HepG2 (cell line): ENCODE measurements around the gene ALDH16A1. TPM values are rescaled to one million over a fixed set of nuclear protein-coding genes. Genes with fewer than 3 reads are reported as not detected.
A peak's percentile ranks its signal among the peaks of the same experiment; 100 is the strongest.

Experiments
- BORCS8-MEF2B ChIP-seq: sonication (generic); formaldehyde crosslinking; IDR thresholded peaks from 2 replicates; pipeline ENCODE4 v1.8.0; 2022; ENCODE audit warnings: mild to moderate bottlenecking, missing genetic modification reagents
- CTCF ChIP-seq: sonication (generic); formaldehyde crosslinking; IDR thresholded peaks from 2 replicates; pipeline ENCODE4 v1.5.0; 2020; ENCODE audit warnings: mild to moderate bottlenecking, missing genetic modification reagents, moderate library complexity
- EHMT2 ChIP-seq: fragments of 200-600 bp; sonication (generic); IDR thresholded peaks from 2 replicates; pipeline ENCODE4 v1.7.0; 2017; ENCODE audit warnings: antibody characterized with exemption, low read depth, low read length, borderline replicate concordance
- GLI4 ChIP-seq: sonication (generic); formaldehyde crosslinking; IDR thresholded peaks from 2 replicates; pipeline ENCODE4 v1.5.1; 2020; ENCODE audit warnings: missing genetic modification reagents, mild to moderate bottlenecking, moderate library complexity, borderline replicate concordance
- MAZ ChIP-seq, 2 experiments: sonication (generic) in 1 of 2; formaldehyde crosslinking in 1 of 2; IDR thresholded peaks; 2 replicates each; pipeline versions ENCODE4 v1.5.0 to v1.6.1; 2012 to 2020; ENCODE audit warnings: low read depth in 2 of 2, mild to moderate bottlenecking in 2 of 2, borderline replicate concordance in 1 of 2, improper control_type of control experiment in 1 of 2, low read length in 1 of 2, missing genetic modification reagents in 1 of 2, moderate library complexity in 1 of 2
- MXI1 ChIP-seq: IDR thresholded peaks from 3 replicates; pipeline ENCODE4 v1.6.1; 2012; ENCODE audit warnings: low read depth, low read length, inconsistent platforms, borderline replicate concordance
- ONECUT2 ChIP-seq: sonication (generic); formaldehyde crosslinking; IDR thresholded peaks from 2 replicates; pipeline ENCODE4 v1.4.0; 2020; ENCODE audit warnings: missing genetic modification reagents
- PAWR ChIP-seq: sonication (generic); formaldehyde crosslinking; IDR thresholded peaks from 2 replicates; pipeline ENCODE4 v1.4.0; 2020; ENCODE audit warnings: missing genetic modification reagents, mild to moderate bottlenecking, borderline replicate concordance
- POGK ChIP-seq: sonication (generic); formaldehyde crosslinking; conservative IDR thresholded peaks from 2 replicates; pipeline ENCODE4 v1.8.0; 2022; ENCODE audit warnings: mild to moderate bottlenecking, moderate library complexity, missing genetic modification reagents
- PRDM4 ChIP-seq: sonication (generic); formaldehyde crosslinking; IDR thresholded peaks from 2 replicates; pipeline ENCODE4 v1.9.0; 2021; ENCODE audit warnings: missing genetic modification reagents, borderline replicate concordance
- THAP8 ChIP-seq: sonication (generic); formaldehyde crosslinking; IDR thresholded peaks from 2 replicates; pipeline ENCODE4 v1.5.1; 2020; ENCODE audit warnings: missing genetic modification reagents, mild to moderate bottlenecking, borderline replicate concordance
- YY1 ChIP-seq: IDR thresholded peaks from 2 replicates; pipeline ENCODE4 v1.6.1; 2011; ENCODE audit warnings: low read length, low read depth, moderate library complexity, mild to moderate bottlenecking; ENCODE audit not compliant: insufficient read depth, insufficient replicate concordance
- ZBTB33 ChIP-seq: sonication (generic); formaldehyde crosslinking; IDR thresholded peaks from 2 replicates; pipeline ENCODE4 v1.4.0; 2020; ENCODE audit warnings: missing genetic modification reagents
- ZNF10 ChIP-seq: sonication (generic); formaldehyde crosslinking; IDR thresholded peaks from 2 replicates; pipeline ENCODE4 v1.4.0; 2020; ENCODE audit warnings: mild to moderate bottlenecking, low read depth, missing genetic modification reagents, borderline replicate concordance
- ZNF607 ChIP-seq: sonication (generic); formaldehyde crosslinking; IDR thresholded peaks from 2 replicates; pipeline ENCODE4 v1.5.1; 2020; ENCODE audit warnings: missing genetic modification reagents, mild to moderate bottlenecking, borderline replicate concordance
- ZNF720 ChIP-seq: sonication (generic); formaldehyde crosslinking; IDR thresholded peaks from 2 replicates; pipeline ENCODE4 v1.4.0; 2020; ENCODE audit warnings: missing genetic modification reagents
- ZNF772 ChIP-seq: sonication (generic); formaldehyde crosslinking; IDR thresholded peaks from 2 replicates; pipeline ENCODE4 v1.5.0; 2020; ENCODE audit warnings: mild to moderate bottlenecking, missing genetic modification reagents
- ZNF816 ChIP-seq: sonication (generic); formaldehyde crosslinking; IDR thresholded peaks from 2 replicates; pipeline ENCODE4 v1.8.0; 2022; ENCODE audit warnings: missing genetic modification reagents, mild to moderate bottlenecking, borderline replicate concordance
- polyA plus RNA-seq, 8 experiments: library from polyadenylated mRNA; depleted of rRNA in 3 of 8; stranded (reverse) in 7 of 8; unstranded in 1 of 8; fragments of >200 nt; fragmentation: Illumina TruSeq in 4 of 8; extraction: Trizol in 4 of 8; gene quantifications; 2 replicates each; pipeline versions ENCODE4 v1.2.1 to v1.2.3, GENCODE V29; 2011 to 2016; ENCODE audit warnings: low read depth in 4 of 8, missing spikeins in 1 of 8, mixed read lengths in 1 of 8; ENCODE audit not compliant: insufficient read depth in 1 of 8
- total RNA-seq, 5 experiments: library from RNA; depleted of rRNA; stranded (reverse); fragments of >200 nt; fragmentation: Illumina TruSeq; extraction: Trizol; gene quantifications; 2 replicates each; pipeline ENCODE4 v1.2.3, GENCODE V29; 2016; ENCODE audit warnings: low read depth in 1 of 5

Gene ALDH16A1
- total and polyA plus RNA-seq, 2 of the 13 experiments (the other 11 are each of a cell fraction or from before 2014, with no cell fraction given), result 8.4 to 34.9 TPM

GRCh38 chr19:49475995-49476880, 23.2 kb downstream of the ALDH16A1 start (continued):
- TF ChIP-seq YY1 (peak; percentile 17), MAZ (IDR thresholded peaks at IDR 0.05; ENCODE audit: borderline replicate concordance, low read depth, low read length) (peak; percentile 71; the same call in 1 of the 2 replicates), MAZ (CRISPR knock-in tag; IDR thresholded peaks at IDR 0.05; ENCODE audit: low read depth) (no peak; the same call in 1 of the 2 replicates), GLI4 (CRISPR knock-in tag) (no peak), ZNF10 (CRISPR knock-in tag) (no peak), MXI1 (peak; percentile 21; the same call in 1 of the 3 replicates), POGK (0 out of 2 replicates have a peak, but pooled peaks have one; percentile 43), ZBTB33 (CRISPR knock-in tag) (0 out of 2 replicates have a peak, but pooled peaks have one; percentile 36), PRDM4 (CRISPR knock-in tag) (no peak), ZNF607 (no peak), ZNF772 (CRISPR knock-in tag) (no peak), ZNF816 (CRISPR knock-in tag) (no peak), PAWR (CRISPR knock-in tag) (no peak), CTCF (CRISPR knock-in tag) (peak; percentile 81), ONECUT2 (CRISPR knock-in tag) (no peak), BORCS8-MEF2B (CRISPR knock-in tag) (no peak), THAP8 (no peak), EHMT2 (no peak), ZNF720 (CRISPR knock-in tag) (no peak)
